ENCODE results near the gene ACP5.

DNA sequence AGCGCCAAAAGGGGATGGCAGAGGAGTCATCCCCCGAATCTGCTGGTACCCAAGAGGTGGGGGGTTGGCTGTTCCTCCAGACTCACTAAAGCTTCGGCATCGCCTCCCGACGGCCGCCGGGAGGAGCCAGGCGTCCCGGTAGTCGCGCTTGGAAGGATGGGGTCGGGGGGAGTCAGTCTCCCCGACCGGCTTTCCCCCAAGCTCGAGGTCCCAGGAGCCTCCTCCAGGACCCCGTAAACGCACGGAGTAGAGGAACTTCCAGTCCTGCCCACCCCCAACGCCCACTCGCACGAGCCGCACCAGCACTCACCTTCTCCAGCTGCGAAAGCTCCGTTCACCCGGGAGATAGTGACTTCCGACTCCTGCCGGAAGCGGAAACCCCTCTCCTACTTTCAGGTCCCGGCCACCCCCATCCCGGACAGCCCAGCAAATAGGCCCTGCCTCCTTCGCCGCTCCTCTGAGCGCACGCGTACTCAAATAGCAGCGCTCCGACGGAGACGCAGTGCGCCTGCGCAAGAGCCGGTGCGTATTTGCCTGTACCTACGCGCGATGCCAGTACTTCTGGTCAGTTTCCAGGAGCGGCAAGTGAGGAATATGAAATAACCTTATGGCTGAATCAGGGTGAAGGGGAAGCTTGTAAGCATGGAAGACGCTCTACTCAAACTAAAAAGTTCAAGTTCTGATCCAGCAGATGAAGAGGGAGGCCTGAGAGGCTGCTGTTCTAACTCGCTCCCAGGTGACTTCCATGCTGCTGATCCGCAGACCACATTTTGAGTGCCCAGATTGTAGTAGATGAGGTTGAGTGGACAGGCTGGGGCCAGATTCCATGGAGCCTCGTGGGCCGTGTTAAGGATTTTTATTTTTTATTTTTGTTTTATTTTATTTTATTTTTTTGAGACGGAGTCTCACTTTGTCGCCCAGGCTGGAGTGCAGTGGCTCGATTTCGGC lies 18.3 kb downstream of the ACP5 start, which contains the start of gene ELOF1:
- TF ChIP-seq CTCF (IDR thresholded peaks at IDR 0.05) (no peak), POLR2A (IDR thresholded peaks at IDR 0.05) (no peak)

All from testis (tissue), 2 donors.